Activated naive CD8-positive, alpha-beta T cell treated with anti-CD3 and anti-CD28 coated beads, Interleukin-2, amount 10 ng/mL, durations not matched to agents 7 days and 5 days (primary cell): Measurements from ENCODE around the gene CAT. TPM values are rescaled to one million over a fixed set of nuclear protein-coding genes. Genes with fewer than 3 reads are reported as not detected.

Source experiments
- ATAC-seq: fragments of 150-1000 bp; cut with Tn5 transposase; one replicate; pipeline ENCODE4 v1.10.0; 2021; ENCODE audit warnings: low read depth, moderate library complexity
- POLR2A ChIA-PET: fragments of 350-600 bp; sonication (Branson Sonifier 250); formaldehyde crosslinking; loops from one replicate; lab custom pipeline; 2021; ENCODE audit warnings: antibody characterized with exemption; lab: Charles Lee
- DNase-seq: peaks from one replicate; pipeline ENCODE4 v3.0.0; 2021
- H3K27ac Mint-ChIP-seq: one replicate; pipeline ENCODE4 v1.8.0; 2022; ENCODE audit warnings: mild to moderate bottlenecking, mixed read lengths
- H3K27me3 Mint-ChIP-seq: one replicate; pipeline ENCODE4 v1.8.0; 2022; ENCODE audit warnings: mild to moderate bottlenecking, moderate library complexity, mixed read lengths
- H3K36me3 Mint-ChIP-seq: one replicate; pipeline ENCODE4 v1.8.0; 2021; ENCODE audit warnings: mild to moderate bottlenecking, mixed read lengths
- H3K4me1 Mint-ChIP-seq: one replicate; pipeline ENCODE4 v1.8.0; 2021; ENCODE audit warnings: mixed read lengths
- H3K4me3 Mint-ChIP-seq: one replicate; pipeline ENCODE4 v1.8.0; 2022; ENCODE audit warnings: mild to moderate bottlenecking, moderate library complexity, mixed read lengths
- H3K9me3 Mint-ChIP-seq: one replicate; pipeline ENCODE4 v1.8.0; 2021; ENCODE audit warnings: mixed read lengths
- total RNA-seq, 2 experiments: library from RNA; stranded (reverse); gene quantifications; one replicate each; pipeline ENCODE4 v1.2.3, GENCODE V29; 2021

Gene CAT
- total RNA-seq, 2 experiments from 2014 or later: 37.4 to 37.7 TPM

DNA sequence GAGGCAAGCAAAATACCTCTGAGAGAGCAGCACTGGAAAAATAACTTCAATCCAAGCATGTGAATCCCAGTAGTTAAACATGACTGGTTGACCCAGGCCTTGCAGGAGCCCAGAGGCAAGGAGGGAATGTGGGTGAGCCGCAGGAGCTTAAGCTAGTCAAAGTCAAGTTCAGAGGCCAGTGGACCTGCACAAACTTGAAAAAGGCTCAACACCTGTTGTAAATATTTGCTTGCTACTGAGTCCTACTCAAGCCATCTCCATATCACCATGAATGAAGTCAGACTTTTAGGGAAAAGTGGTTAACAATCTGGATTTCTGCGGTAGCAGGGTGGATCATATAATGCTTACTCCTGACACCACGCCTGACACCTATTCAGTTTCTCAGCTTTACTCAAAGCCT, 4.8 kb upstream of the CAT start:
- no peak overlapping the region for H3K27ac Mint-ChIP-seq
- H3K4me1 Mint-ChIP-seq: peaks cover 8% of the 10 kb centered on the region
- peaks cover 8% of the 10 kb centered on the region for H3K27me3 Mint-ChIP-seq
- DNase-seq: no peak
- H3K4me3 Mint-ChIP-seq: no peak overlapping the region
- no peaks in the 10 kb centered on the region for H3K36me3 Mint-ChIP-seq
- H3K9me3 Mint-ChIP-seq: no peaks in the 10 kb centered on the region
- POLR2A ChIA-PET: interaction anchor here (0.6 kb wide), 1 partner anchor 276 kb away, joined by 3 read pairs; no protein-coding TSS in a partner anchor
- no peak for ATAC-seq

DNA sequence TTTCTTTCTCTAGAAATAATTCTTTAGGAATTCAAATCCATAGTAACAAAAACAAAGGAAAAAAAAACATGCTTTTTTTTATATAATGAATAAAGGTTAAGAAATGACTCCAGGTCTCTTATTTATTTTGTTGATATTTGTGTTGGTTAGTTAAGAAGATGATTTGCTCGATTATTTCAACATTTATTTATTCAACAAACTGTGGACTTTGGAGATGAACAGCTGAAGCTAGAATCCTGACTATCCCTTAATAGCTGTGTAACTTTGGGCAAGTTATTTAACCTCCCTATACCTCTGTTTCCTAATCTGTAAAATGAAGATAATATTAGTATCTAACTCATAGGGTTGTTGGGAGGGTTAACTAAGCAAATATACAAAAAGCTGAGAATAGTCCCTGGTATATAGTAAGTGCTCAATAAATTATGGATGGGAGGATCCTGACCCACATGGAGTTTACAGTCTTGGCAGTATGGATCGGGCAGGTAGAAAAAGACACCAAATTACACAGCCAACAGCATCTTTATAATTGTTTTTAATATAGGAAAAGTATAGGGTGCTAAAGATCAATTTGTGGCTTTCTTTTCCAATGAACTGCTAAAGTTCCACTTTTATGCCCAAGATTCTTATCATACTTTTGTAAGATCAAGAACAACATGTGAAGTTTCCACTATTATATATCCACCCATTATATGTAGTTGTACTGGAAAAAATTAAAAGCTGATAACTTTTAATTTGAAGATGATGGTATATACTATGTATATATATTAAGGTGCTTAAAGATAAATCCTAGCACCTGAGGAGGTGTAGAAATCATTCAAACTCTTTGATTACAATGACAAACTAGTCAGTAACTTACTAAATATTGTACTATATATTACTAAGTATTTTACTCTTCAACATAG, 1.3 kb upstream of the CAT start:
- no peak for DNase-seq
- no peak overlapping the region for H3K27ac Mint-ChIP-seq
- ATAC-seq: no peak
- peak overlapping the region; percentile 85 for H3K4me3 Mint-ChIP-seq
- POLR2A ChIA-PET: interaction anchor here (0.6 to 1.5 kb wide), 4 partner anchors 80 to 385 kb away, joined by 3 to 4 read pairs (median 4); partner anchors contain the start of gene ABTB2
- peaks cover 4% of the 10 kb centered on the region for H3K27me3 Mint-ChIP-seq
- H3K4me1 Mint-ChIP-seq: peaks cover 12% of the 10 kb centered on the region
- H3K36me3 Mint-ChIP-seq: peaks cover 3% of the 10 kb centered on the region
- H3K9me3 Mint-ChIP-seq: no peaks in the 10 kb centered on the region

DNA sequence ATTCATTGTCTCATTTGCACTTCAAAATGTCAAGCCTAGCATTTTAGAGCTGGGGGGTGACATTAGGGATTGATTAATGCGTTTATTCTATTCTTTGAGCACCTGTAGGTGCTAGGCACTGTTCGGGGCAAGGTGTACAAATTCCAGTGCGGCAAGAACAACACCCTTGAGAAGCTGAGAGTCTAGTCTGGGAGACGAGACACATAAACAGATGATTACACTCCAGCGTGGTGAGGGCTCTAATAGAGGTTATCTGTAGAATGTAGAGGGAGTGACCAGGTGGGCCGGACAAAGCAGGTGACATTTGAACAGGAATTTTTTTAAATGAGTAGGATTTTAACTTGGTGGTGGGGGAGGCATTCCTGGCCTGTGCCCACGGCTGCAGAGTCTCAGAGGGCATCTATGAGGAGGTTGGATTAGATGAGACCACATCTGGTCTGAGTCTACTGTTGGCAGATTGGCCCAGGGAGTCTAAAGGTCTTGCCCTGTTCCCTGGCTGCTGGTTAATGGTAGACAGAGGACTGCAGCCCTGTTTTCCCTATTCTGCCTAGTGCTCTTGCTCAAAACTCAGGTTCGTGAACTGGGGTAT, 970 bp downstream of the CAT start:
- no peaks in the 10 kb centered on the region for H3K9me3 Mint-ChIP-seq
- ATAC-seq: no peak
- peak overlapping the region; percentile 85 for H3K4me3 Mint-ChIP-seq
- no peak for DNase-seq
- H3K36me3 Mint-ChIP-seq: peaks cover 9% of the 10 kb centered on the region
- peak overlapping the region; percentile 81 for H3K27ac Mint-ChIP-seq
- peaks cover 16% of the 10 kb centered on the region for H3K4me1 Mint-ChIP-seq
- POLR2A ChIA-PET: no interaction called here
- H3K27me3 Mint-ChIP-seq: no peaks in the 10 kb centered on the region

DNA sequence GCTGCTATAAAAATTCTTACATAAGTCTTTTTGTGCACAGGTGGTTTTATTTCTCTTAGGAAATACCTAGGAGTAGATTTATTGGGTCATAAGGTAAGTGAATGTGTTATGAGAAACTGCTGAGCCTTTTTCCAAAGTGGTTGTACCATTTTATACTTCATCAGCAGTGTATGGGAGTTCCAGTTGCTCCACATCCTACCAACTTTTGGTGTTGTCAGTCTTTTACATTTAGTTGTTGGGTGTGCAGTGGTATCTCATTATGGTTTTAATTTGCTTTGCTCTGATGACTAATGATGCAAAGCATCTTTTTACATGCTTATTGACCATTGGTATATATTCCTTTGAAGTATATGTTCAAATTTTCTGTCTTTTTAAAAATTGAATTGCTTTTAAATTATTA, 3.1 kb downstream of the CAT start:
- no peak overlapping the region for H3K4me3 Mint-ChIP-seq
- H3K9me3 Mint-ChIP-seq: no peaks in the 10 kb centered on the region
- H3K27ac Mint-ChIP-seq: no peak overlapping the region
- peaks cover 16% of the 10 kb centered on the region for H3K4me1 Mint-ChIP-seq
- peaks cover 9% of the 10 kb centered on the region for H3K36me3 Mint-ChIP-seq
- POLR2A ChIA-PET: no interaction called here
- H3K27me3 Mint-ChIP-seq: no peaks in the 10 kb centered on the region
- DNase-seq: no peak
- ATAC-seq: no peak

DNA sequence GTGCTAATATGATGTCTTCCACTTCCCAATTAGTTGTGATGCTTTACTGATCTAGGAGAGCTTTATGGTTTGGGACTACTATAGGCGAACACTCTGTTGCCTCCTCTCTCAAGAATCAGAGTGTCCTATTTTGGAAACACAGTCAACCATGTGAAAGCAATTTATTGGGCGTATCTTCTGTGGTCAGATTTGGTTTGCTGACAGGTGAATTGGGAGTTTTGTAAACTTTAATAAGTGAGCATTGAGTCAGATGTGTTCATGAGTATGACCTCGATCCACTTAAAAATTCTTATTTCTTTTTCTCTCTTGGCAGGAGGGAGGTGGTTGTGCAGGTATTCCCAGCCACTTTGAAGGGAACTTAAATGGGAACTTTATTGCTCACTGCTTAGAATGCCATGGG, 4.4 kb downstream of the CAT start:
- H3K9me3 Mint-ChIP-seq: no peaks in the 10 kb centered on the region
- ATAC-seq (no peak), DNase-seq (no peak)
- H3K36me3 Mint-ChIP-seq: peaks cover 12% of the 10 kb centered on the region
- H3K27me3 Mint-ChIP-seq: no peaks in the 10 kb centered on the region
- POLR2A ChIA-PET: no interaction called here
- H3K4me3 Mint-ChIP-seq: no peak overlapping the region
- H3K4me1 Mint-ChIP-seq: peaks cover 19% of the 10 kb centered on the region
- no peak overlapping the region for H3K27ac Mint-ChIP-seq

DNA sequence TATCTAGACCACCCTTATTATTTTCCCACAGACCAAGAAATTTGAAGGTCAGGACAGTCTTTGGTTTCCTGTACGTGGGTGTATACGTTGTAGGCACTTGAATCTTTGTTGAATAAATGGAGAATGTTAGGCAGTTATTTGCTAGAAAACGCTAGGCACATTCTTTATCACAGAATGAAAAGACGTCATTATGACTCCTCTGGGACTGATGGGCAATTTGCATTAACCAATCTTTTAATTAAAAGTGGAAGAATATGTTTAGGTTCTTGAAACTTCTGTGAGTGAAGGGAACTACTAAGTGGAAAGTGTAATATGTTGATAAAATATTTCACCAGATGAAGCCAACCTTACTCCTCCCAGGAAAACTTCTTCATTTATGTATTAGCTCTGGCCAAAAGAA, 5.7 kb downstream of the CAT start:
- POLR2A ChIA-PET: no interaction called here
- H3K27me3 Mint-ChIP-seq: no peaks in the 10 kb centered on the region
- H3K36me3 Mint-ChIP-seq: peaks cover 12% of the 10 kb centered on the region
- H3K9me3 Mint-ChIP-seq: no peaks in the 10 kb centered on the region
- no peak overlapping the region for H3K27ac Mint-ChIP-seq
- no peak overlapping the region for H3K4me3 Mint-ChIP-seq
- ATAC-seq: no peak
- H3K4me1 Mint-ChIP-seq: peaks cover 28% of the 10 kb centered on the region
- DNase-seq: no peak

DNA sequence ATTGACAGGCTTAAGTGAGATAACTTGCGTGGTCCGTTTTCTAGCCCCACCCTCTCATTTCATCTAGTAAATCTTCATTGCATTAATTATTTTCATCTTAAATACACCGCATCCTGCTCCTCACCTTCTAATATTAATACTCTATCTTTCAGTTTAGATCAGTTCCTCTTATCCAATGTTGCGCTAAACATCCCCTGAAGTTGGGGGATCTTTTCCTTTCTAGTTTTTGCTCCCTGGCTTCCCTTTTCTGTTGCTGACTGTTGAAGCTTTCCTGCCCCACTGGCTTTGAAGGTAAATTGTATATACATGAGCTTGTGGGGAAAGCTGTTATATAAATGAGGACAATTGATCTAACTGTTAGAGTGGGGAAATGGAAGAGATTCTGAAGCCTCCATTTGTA, 7.2 kb downstream of the CAT start:
- peaks cover 22% of the 10 kb centered on the region for H3K36me3 Mint-ChIP-seq
- H3K4me3 Mint-ChIP-seq: no peak overlapping the region
- no peak for ATAC-seq
- no peak for DNase-seq
- no peak overlapping the region for H3K27ac Mint-ChIP-seq
- POLR2A ChIA-PET: no interaction called here
- no peaks in the 10 kb centered on the region for H3K27me3 Mint-ChIP-seq
- H3K4me1 Mint-ChIP-seq: peaks cover 20% of the 10 kb centered on the region
- no peaks in the 10 kb centered on the region for H3K9me3 Mint-ChIP-seq

DNA sequence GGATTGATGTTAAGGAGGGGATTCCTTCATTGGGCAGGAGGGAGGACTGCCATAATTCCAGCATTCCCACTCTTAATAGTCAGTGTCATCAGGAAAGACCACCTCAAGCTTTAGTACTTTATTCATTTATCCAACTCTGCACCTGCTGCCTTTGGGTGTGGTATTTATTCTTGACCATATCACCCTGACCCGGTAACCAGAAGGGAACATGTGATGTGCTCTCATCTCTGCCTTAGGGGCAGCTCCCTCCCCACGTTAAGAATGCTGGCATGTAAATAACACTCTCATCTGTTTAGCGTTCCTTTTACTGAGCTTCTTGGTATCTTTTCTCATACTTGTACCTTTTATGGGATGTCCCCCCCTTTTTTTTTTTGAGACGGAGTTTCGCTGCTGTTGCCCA, 7.7 kb downstream of the CAT start:
- Mint-ChIP-seq H3K9me3 (no peaks in the 10 kb centered on the region), H3K4me3 (no peak overlapping the region), H3K4me1 (peaks cover 18% of the 10 kb centered on the region), H3K36me3 (peaks cover 20% of the 10 kb centered on the region), H3K27me3 (no peaks in the 10 kb centered on the region), H3K27ac (no peak overlapping the region)
- POLR2A ChIA-PET: no interaction called here
- DNase-seq (no peak), ATAC-seq (no peak)

DNA sequence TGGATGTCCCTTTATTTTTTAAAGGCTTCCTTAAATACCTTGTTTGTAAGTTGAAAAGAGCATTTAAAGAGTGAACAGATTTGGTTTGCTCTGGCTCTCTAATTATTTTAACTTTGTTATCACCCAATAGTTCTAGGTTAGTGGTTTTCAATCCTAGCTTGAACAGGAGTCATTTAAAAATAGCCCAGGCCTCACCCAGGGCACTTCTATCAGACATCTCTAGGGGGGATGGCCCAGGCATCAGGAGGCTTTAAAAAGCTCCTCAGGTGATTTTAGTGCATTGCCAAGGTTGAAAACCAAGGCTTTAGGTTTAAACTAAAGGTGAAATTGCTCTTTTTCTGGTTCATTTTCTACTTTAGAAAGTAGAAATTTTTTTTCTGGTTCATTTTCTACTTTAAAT, 8.3 kb downstream of the CAT start:
- no peaks in the 10 kb centered on the region for H3K9me3 Mint-ChIP-seq
- no peak for DNase-seq
- no peak for ATAC-seq
- H3K27me3 Mint-ChIP-seq: no peaks in the 10 kb centered on the region
- no peak overlapping the region for H3K4me3 Mint-ChIP-seq
- H3K27ac Mint-ChIP-seq: no peak overlapping the region
- POLR2A ChIA-PET: no interaction called here
- H3K36me3 Mint-ChIP-seq: peaks cover 24% of the 10 kb centered on the region
- peaks cover 18% of the 10 kb centered on the region for H3K4me1 Mint-ChIP-seq

DNA sequence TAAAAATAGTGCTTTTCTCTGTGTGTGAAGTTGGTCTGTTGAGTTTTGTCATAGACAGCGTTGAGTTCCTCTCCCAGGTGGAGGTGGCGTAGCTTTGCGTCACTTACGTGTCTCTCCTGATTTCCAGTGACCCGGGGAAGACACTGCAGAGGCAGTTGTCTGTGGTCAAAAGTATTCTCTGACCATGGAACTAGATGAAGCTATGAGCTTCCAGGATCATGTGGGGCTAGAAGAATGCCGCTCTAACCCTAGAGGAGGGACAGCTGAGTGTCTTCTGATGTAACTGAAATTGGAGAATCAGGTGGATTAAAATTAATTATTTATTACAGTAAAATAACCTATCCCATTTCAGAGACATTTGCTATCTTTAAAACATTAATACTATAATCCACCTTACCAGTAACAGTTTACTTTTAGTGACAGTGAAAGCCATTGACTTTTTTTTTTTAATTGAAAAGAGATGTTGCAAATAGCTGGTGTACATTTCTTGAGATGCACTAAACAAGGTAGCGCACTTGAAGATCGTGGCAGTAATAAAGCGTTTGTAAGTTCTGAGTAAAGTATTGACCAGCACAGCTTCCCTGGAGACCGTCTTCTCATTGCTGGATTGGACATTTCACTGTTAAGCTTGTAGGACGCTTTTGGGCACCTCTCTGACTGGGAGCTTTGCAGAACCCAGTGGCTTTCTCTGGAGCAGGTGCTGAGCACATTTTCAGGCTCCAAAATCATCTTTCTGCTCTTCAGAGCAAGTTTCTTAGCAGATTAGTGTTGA, 9.7 kb downstream of the CAT start:
- no peaks in the 10 kb centered on the region for H3K9me3 Mint-ChIP-seq
- peak overlapping the region; percentile 46 for H3K4me3 Mint-ChIP-seq
- POLR2A ChIA-PET: interaction anchor here (0.7 to 1.0 kb wide), 2 partner anchors 396 to 397 kb away, joined by 3 read pairs; no protein-coding TSS in a partner anchor
- H3K36me3 Mint-ChIP-seq: peaks cover 23% of the 10 kb centered on the region
- ATAC-seq (no peak), DNase-seq (no peak)
- H3K4me1 Mint-ChIP-seq: peaks cover 18% of the 10 kb centered on the region
- no peaks in the 10 kb centered on the region for H3K27me3 Mint-ChIP-seq
- peak overlapping the region; percentile 60 for H3K27ac Mint-ChIP-seq

DNA sequence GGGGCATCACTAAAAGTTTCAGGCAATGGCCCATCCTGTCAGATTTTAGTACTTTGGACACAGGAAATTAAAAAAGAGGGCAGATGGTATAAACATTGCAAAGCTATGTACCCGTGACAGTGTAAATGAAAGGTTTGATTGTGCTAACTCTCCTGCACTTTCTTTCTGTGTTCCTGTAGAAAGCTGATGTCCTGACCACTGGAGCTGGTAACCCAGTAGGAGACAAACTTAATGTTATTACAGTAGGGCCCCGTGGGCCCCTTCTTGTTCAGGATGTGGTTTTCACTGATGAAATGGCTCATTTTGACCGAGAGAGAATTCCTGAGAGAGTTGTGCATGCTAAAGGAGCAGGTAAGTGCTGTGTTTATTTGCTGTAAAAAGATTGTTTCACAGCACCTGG, 10.3 kb downstream of the CAT start:
- DNase-seq: no peak
- Mint-ChIP-seq H3K36me3 (peaks cover 22% of the 10 kb centered on the region), H3K4me1 (peaks cover 15% of the 10 kb centered on the region), H3K9me3 (no peaks in the 10 kb centered on the region), H3K27me3 (no peaks in the 10 kb centered on the region), H3K27ac (peak overlapping the region; percentile 60), H3K4me3 (peak overlapping the region; percentile 46)
- peak; percentile 36 for ATAC-seq
- POLR2A ChIA-PET: interaction anchor here (1.0 kb wide), 1 partner anchor 398 kb away, joined by 3 read pairs; no protein-coding TSS in a partner anchor

DNA sequence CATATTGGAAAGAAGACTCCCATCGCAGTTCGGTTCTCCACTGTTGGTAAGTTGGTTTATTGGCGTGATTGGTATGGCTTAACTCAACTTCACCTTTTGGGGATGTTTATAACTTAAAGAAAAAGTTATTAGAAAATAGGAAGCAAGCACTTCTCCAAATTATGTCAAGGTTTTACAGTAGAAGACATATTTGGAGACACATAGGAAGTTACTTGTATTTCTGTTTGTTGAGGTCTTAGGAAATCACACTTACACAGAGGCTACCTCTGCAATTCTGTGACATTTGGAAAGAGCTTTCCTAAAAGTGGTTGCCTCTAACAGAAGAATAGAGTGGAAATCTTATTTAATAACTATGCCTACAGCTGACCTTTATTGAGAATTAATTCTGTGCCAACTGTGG, 12.3 kb downstream of the CAT start:
- Mint-ChIP-seq H3K27me3 (no peaks in the 10 kb centered on the region), H3K4me1 (peaks cover 14% of the 10 kb centered on the region), H3K27ac (no peak overlapping the region), H3K9me3 (no peaks in the 10 kb centered on the region), H3K4me3 (no peak overlapping the region), H3K36me3 (peaks cover 30% of the 10 kb centered on the region)
- DNase-seq (no peak), ATAC-seq (no peak)
- POLR2A ChIA-PET: no interaction called here

DNA sequence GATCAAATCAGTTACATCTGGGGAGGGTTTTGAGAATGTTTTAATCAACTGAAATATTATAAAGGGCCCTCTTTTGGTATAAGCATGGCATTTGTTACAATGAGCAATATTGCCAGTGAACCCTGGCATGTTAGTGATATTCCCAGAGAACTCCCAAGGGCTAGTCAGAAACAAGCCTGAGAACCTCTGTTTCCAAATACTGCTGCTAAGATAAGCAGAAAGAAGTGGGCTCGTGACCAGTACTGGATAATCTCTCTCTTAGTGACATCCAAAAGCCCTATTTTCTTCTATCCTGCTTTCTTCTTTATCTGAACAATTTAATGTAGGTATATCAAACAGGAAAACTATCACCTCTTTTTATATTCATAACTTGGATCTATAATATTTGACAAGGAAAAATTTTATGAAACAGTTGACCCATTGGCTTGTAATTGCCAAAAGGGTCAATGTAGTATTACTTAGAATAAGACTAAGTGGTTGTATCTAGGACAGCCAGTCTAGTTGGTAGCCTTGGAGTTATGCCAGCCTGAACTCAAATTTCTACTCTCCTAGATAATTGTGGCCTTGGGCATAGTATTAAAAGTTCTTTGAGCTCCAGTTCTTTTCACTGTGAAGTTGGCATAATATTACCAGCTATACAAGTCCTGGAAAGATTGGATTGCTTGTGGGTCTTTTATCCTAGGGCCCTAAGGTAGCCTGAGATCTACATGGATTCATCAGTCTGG, 15.7 kb downstream of the CAT start:
- no peak for DNase-seq
- Mint-ChIP-seq H3K27me3 (no peaks in the 10 kb centered on the region), H3K9me3 (no peaks in the 10 kb centered on the region), H3K36me3 (peaks cover 36% of the 10 kb centered on the region), H3K4me3 (no peak overlapping the region), H3K4me1 (peaks cover under 1% of the 10 kb centered on the region), H3K27ac (no peak overlapping the region)
- no peak for ATAC-seq
- POLR2A ChIA-PET: no interaction called here
